H1 (cell line): Measurements from ENCODE around the gene TOP1. TPM values are rescaled to one million over a fixed set of nuclear protein-coding genes. Genes with fewer than 3 reads are reported as not detected.

Experiments used
- ATF2 ChIP-seq: IDR thresholded peaks from 2 replicates; pipeline ENCODE4 v1.6.1; 2012; ENCODE audit warnings: low read length, inconsistent platforms
- BACH1 ChIP-seq: IDR thresholded peaks from 2 replicates; pipeline ENCODE4 v1.6.1; 2012; ENCODE audit warnings: low read length, improper control_type of control experiment
- CREB1 ChIP-seq: IDR thresholded peaks from 2 replicates; pipeline ENCODE4 v1.6.1; 2012; ENCODE audit warnings: inconsistent platforms
- CTCF ChIP-seq, 3 experiments: IDR thresholded peaks; 1 replicate in 2 of 3; 2 replicates in 1 of 3; pipeline versions ENCODE4 v1.5.1 to v1.6.1; 2011; ENCODE audit warnings: low read length in 3 of 3, mild to moderate bottlenecking in 3 of 3, inconsistent platforms in 2 of 3, low read depth in 1 of 3, moderate library complexity in 1 of 3; ENCODE audit not compliant: insufficient read depth in 1 of 3; ENCODE audit errors: control extremely low read depth in 1 of 3
- EGR1 ChIP-seq: IDR thresholded peaks from 2 replicates; pipeline ENCODE4 v1.6.1; 2011; ENCODE audit warnings: low read depth, low read length, borderline replicate concordance
- SAP30 ChIP-seq: fragments of 300-600 bp; sonication (generic); IDR thresholded peaks from 2 replicates; pipeline ENCODE4 v1.7.1; 2012; ENCODE audit warnings: low read length, moderate library complexity, mild to moderate bottlenecking, inconsistent platforms; ENCODE audit not compliant: insufficient read depth, insufficient replicate concordance
- SP2 ChIP-seq: IDR thresholded peaks from 2 replicates; pipeline ENCODE4 v1.6.1; 2012; ENCODE audit warnings: mild to moderate bottlenecking, low read length, inconsistent platforms
- polyA plus RNA-seq, 7 experiments: library from polyadenylated mRNA; depleted of rRNA in 3 of 7; stranded (reverse) in 5 of 7; unstranded in 2 of 7; fragments of >200 nt in 5 of 7; fragments of 200-250 nt in 2 of 7; gene quantifications; 1 replicate in 5 of 7; 2 replicates in 1 of 7; 4 replicates in 1 of 7; pipeline versions ENCODE4 v1.2.1 to v1.2.3, GENCODE V29; 2011 to 2013; ENCODE audit warnings: missing spikeins in 2 of 7, mixed read lengths in 2 of 7
- total RNA-seq: library from RNA; stranded (reverse); fragmentation: NEBNext Ultra II Directional; extraction: Animal tissue kit (Norgen Biotek cat#: 25700); gene quantifications from 2 replicates; pipeline ENCODE4 v1.2.1, GENCODE V29; 2021

TOP1 gene
- total and polyA plus RNA-seq, 2 of the 8 experiments (the other 6 are each of a cell fraction or from before 2014, with no cell fraction given): 7.4 to 108 TPM

GRCh38 chr20:41135187-41135887, 106.7 kb downstream of the TOP1 start (continued):
- TF ChIP-seq CTCF (IDR thresholded peaks at IDR 0.05; ENCODE audit: control extremely low read depth in 1 of 3, insufficient read depth in 1 of 3, low read depth in 1 of 3, low read length in 3 of 3): peak; percentile 78 to 96 (median 95)
- TF ChIP-seq ATF2: no peak
- peak; percentile 30 for TF ChIP-seq SAP30
- peak; percentile 69; the same call in 1 of the 2 replicates for TF ChIP-seq EGR1
- TF ChIP-seq SP2: no peak
- peak; percentile 47; the same call in 1 of the 2 replicates for TF ChIP-seq BACH1
- TF ChIP-seq CREB1: peak; percentile 63; the same call in 1 of the 2 replicates
- TF ChIP-seq, all 59 proteins: peak for 10
